WTC11 (cell line): ENCODE data around the gene UBE2K.

Experiments used
- GABPB1 ChIP-seq: sonication (generic); formaldehyde crosslinking; IDR thresholded peaks from 2 replicates; pipeline ENCODE4 v1.8.1; 2023; ENCODE audit warnings: mild to moderate bottlenecking, missing genetic modification reagents
- NR2C2 ChIP-seq: sonication (generic); formaldehyde crosslinking; IDR thresholded peaks from 2 replicates; pipeline ENCODE4 v1.8.0; 2022; ENCODE audit warnings: mild to moderate bottlenecking, missing genetic modification reagents
- ZNF232 ChIP-seq: sonication (generic); formaldehyde crosslinking; IDR thresholded peaks from 2 replicates; pipeline ENCODE4 v1.8.0; 2022; ENCODE audit warnings: mild to moderate bottlenecking, missing genetic modification reagents
- TF ChIP-seq, protein P1 (sequence below): fragments of 200-600 bp; IDR thresholded peaks from 2 replicates; pipeline ENCODE4 v1.8.0; 2022; ENCODE audit warnings: antibody characterized with exemption
- TF ChIP-seq, protein P2 (sequence below): sonication (generic); formaldehyde crosslinking; conservative IDR thresholded peaks from 2 replicates; pipeline ENCODE4 v1.8.1; 2022; ENCODE audit warnings: mild to moderate bottlenecking, missing genetic modification reagents
- TF ChIP-seq, protein P3 (sequence below): sonication (generic); formaldehyde crosslinking; IDR thresholded peaks from 2 replicates; pipeline ENCODE4 v1.8.1; 2023; ENCODE audit warnings: mild to moderate bottlenecking, missing genetic modification reagents, moderate library complexity
- TF ChIP-seq, protein P4 (sequence below): fragments of 250-450 bp; sonication (Bioruptor Pico); IDR thresholded peaks from 2 replicates; pipeline ENCODE4 v1.9.0; 2021; ENCODE audit warnings: mild to moderate bottlenecking
- TF ChIP-seq, protein P5 (sequence below): sonication (generic); formaldehyde crosslinking; IDR thresholded peaks from 2 replicates; pipeline ENCODE4 v1.8.1; 2023; ENCODE audit warnings: mild to moderate bottlenecking, missing genetic modification reagents, moderate library complexity

DNA sequence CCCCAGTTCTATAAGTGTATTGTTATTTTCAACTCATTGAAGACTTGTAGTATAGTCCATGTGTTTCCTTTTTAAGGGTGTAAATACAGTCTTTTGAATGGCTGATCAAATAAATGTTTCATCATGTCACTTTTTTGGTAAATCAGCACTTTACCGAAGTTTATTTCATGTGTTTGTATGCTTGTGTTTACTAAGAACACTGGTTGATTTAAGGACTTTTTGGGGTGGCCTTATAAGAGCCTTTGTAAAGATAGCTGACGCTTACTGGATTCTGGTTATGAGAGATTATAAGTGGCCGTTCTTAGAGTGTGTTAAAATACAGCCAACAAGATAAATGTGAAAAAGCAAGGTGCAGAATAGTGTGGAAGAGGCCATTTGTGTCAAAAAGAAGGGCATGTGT, 2.6 kb downstream of the UBE2K start:
- TF ChIP-seq, protein P1, sequence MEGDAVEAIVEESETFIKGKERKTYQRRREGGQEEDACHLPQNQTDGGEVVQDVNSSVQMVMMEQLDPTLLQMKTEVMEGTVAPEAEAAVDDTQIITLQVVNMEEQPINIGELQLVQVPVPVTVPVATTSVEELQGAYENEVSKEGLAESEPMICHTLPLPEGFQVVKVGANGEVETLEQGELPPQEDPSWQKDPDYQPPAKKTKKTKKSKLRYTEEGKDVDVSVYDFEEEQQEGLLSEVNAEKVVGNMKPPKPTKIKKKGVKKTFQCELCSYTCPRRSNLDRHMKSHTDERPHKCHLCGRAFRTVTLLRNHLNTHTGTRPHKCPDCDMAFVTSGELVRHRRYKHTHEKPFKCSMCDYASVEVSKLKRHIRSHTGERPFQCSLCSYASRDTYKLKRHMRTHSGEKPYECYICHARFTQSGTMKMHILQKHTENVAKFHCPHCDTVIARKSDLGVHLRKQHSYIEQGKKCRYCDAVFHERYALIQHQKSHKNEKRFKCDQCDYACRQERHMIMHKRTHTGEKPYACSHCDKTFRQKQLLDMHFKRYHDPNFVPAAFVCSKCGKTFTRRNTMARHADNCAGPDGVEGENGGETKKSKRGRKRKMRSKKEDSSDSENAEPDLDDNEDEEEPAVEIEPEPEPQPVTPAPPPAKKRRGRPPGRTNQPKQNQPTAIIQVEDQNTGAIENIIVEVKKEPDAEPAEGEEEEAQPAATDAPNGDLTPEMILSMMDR = no peak
- TF ChIP-seq NR2C2 (CRISPR knock-in tag) = no peak
- TF ChIP-seq, protein P2, sequence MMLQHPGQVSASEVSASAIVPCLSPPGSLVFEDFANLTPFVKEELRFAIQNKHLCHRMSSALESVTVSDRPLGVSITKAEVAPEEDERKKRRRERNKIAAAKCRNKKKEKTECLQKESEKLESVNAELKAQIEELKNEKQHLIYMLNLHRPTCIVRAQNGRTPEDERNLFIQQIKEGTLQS (CRISPR knock-in tag) = no peak
- TF ChIP-seq, protein P3, sequence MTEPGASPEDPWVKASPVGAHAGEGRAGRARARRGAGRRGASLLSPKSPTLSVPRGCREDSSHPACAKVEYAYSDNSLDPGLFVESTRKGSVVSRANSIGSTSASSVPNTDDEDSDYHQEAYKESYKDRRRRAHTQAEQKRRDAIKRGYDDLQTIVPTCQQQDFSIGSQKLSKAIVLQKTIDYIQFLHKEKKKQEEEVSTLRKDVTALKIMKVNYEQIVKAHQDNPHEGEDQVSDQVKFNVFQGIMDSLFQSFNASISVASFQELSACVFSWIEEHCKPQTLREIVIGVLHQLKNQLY (CRISPR knock-in tag) = no peak
- TF ChIP-seq, protein P4, sequence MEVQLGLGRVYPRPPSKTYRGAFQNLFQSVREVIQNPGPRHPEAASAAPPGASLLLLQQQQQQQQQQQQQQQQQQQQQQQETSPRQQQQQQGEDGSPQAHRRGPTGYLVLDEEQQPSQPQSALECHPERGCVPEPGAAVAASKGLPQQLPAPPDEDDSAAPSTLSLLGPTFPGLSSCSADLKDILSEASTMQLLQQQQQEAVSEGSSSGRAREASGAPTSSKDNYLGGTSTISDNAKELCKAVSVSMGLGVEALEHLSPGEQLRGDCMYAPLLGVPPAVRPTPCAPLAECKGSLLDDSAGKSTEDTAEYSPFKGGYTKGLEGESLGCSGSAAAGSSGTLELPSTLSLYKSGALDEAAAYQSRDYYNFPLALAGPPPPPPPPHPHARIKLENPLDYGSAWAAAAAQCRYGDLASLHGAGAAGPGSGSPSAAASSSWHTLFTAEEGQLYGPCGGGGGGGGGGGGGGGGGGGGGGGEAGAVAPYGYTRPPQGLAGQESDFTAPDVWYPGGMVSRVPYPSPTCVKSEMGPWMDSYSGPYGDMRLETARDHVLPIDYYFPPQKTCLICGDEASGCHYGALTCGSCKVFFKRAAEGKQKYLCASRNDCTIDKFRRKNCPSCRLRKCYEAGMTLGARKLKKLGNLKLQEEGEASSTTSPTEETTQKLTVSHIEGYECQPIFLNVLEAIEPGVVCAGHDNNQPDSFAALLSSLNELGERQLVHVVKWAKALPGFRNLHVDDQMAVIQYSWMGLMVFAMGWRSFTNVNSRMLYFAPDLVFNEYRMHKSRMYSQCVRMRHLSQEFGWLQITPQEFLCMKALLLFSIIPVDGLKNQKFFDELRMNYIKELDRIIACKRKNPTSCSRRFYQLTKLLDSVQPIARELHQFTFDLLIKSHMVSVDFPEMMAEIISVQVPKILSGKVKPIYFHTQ (CRISPR knock-in tag) = no peak
- TF ChIP-seq, protein P5, sequence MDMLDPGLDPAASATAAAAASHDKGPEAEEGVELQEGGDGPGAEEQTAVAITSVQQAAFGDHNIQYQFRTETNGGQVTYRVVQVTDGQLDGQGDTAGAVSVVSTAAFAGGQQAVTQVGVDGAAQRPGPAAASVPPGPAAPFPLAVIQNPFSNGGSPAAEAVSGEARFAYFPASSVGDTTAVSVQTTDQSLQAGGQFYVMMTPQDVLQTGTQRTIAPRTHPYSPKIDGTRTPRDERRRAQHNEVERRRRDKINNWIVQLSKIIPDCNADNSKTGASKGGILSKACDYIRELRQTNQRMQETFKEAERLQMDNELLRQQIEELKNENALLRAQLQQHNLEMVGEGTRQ (CRISPR knock-in tag) = no peak
- no peak for TF ChIP-seq ZNF232
- no peak for TF ChIP-seq GABPB1 (CRISPR knock-in tag)
